ENCODE data around the gene HOMER3.

- TF ChIP-seq CTCF (IDR thresholded peaks at IDR 0.05) (no peak), POLR2A (IDR thresholded peaks at IDR 0.05) (peak in 1 of 2 donors; percentile 14), POLR2AphosphoS5 (IDR thresholded peaks at IDR 0.05; ENCODE audit: insufficient read depth in 1 of 2, low read depth in 1 of 2) (peak in 1 of 2 donors; percentile 78)
Observed at GRCh38 chr19:18939922-18940768, 872 bp downstream of the HOMER3 start.

All from vagina (tissue), 2 donors.